GM18519 (cell line): ENCODE data around the gene LMOD1.
"Not testable (repeated sequence)": the region's sequence is repeated elsewhere in the genome, so short reads cannot be mapped to it uniquely, and the experiment has no call there.

ENCODE experiments used
- ATAC-seq: cut with Tn5 transposase; IDR thresholded peaks from one replicate; pipeline ENCODE4 v1.9.1; 2021; ENCODE audit warnings: mild to moderate bottlenecking, moderate library complexity; ENCODE audit not compliant: unreplicated experiment, low FRiP score

The LMOD1 gene

DNA sequence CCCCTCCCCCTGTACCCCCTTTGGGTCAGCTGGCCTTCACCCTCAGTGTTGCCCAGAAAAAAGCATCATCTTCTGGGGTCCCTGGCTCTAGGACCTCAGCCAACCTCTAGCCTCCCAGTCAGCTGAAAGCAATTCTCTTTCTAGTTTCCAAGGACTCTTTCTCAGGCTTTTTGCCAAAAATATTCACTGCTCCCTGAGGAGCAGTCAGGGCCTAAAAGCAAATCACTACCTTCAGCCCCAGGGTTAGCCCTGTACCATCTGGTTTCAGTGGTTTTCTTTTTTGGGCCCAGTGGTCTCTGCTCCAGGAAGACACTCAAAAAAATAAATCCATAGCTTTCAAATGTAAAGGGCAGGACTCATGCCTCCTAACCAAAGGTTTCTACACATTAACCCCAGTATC is 3.1 kb upstream of the LMOD1 start:
- ATAC-seq: no peak

DNA sequence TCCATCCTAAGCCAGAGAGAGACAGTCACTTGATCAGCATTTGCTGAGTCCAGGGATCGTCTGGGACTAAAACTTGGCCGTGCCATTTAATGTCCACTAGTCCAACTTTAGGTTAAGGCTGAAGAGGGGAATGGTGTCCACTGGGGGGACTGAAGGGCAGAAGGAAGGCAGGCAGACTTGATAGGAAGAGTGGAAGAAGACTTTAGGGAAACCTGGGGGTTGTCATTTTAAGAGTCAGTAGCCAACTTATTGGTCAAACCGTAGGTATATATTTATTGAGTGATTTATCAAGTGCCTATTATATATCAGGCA is 1.3 kb upstream of the LMOD1 start:
- no peak for ATAC-seq

DNA sequence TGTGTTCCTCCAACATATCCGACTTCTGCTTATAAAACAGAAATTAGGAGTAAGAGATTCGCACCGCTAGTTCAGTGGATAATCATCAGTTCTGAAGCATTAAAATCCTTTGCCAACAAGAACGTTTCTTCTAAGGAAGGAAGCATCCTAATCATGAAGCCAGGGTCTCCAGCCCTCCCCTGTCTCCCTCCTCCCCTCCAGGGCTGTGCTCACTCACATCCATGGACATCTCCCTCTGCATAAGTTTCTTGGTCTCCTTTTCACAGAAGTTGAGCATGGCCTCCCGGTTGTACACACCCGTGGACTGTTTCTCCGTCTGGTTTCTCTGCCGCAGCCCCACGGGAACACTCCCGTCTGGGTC is 505 bp downstream of the LMOD1 start:
- ATAC-seq: no peak

DNA sequence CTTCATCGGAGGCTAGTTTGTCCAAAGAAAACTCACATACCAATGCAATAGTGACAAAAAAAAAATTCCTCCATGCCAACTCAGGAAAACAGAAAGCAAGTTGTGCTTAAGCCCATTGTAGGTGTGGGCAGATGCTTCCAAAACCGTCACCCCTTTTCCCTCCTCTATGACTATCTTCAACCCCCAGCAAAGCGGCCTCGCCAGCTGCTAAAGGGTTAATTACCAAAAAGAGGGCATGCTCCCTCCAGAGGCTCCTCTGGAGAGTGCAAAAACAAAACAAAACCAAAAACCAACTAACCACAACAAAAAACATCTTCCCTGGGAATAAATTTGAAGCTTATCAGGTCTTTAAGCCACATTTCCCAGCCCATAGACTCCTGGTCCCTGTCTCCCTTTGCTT is 1.2 kb downstream of the LMOD1 start:
- no peak for ATAC-seq

DNA sequence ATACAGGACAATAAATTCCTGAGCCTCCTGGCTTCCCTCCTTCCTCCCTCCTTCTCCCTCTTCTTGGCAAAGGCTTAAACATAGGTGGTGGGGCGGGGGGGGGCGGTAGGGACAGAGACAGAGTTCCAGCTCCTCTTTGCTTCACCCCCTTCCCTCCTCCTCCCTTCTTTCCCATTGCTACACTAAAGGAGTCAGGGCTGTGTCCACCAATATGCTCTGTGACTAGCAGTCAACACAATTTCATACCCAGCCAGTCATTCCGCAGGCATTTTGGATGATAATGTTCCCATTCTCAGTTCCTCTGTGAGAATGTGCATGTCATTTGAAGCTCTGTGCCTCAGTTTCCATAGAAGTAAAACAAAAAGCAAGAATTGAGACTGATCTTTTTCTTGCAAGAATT is 1.7 kb downstream of the LMOD1 start:
- no peak for ATAC-seq

DNA sequence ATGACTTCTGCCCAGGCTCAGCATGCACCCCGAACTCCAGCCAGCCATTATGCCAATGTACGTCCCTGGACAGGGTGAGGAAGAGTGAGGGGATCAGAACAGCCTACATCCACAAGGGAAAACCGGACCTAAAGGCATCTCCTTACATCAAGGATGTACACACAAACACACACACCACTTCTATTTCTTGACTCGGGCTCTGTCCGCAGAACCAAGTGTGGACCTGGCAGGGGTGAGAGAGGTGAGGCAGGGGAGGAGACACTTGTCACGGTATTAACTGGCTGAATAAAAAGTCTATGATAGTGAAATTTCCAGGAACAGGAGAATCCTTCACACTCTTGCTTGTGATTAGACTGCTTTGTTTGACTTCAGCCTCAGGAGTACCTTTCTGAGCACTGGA is 2.3 kb downstream of the LMOD1 start:
- no peak for ATAC-seq

DNA sequence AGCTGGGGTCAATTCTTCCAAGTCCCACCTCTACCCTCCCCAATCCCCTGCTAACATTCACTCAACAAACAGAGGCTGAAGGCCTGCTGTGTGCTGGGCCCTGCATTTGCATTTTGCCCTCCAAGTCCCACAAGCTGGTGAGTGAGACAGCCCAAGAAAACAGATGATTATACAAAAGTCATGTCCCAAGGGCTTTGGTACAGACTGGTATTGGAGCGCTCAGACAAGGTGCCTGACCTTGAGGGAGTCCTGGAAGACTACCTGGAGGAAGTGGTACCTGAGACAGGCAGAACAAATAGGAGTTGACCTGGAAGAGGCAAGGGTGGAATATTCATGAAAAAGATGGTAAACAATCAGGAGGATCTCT is 4.2 kb downstream of the LMOD1 start:
- ATAC-seq: no peak

DNA sequence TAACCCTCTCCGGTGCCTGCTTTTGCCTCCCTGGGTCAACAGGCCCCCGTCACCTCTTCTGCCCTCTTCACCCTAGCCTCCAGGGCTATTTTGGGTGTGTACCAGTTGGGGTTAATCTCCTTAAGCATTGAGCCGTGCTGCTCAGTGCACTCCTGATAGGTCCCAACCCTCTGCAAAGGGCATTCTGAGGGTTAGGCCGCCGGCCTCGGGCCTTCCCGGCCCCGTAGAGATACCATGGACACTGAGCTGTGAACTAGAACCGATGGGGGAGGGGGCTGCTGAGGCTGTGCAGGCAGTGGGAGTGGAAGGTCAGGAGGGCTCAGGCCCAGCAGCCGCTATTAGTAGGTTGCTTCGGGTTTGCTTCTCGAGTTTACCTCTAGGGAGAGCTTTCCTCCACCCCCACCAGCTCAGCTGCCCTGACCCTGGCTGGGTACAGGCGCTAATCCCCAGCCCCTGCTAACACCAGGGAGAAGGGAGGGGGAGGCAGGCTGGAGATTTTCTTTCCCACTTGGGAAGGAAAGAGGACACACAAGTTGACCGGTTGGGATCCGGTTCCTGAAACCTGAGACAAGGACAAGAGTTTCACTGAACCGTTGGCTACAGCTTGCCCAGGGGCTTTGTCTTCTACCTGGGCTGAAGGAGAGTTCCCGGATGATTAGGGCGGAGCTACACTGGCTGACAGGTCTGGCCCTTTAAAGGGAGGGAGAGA is 4.8 kb downstream of the LMOD1 start:
- no peak for ATAC-seq

DNA sequence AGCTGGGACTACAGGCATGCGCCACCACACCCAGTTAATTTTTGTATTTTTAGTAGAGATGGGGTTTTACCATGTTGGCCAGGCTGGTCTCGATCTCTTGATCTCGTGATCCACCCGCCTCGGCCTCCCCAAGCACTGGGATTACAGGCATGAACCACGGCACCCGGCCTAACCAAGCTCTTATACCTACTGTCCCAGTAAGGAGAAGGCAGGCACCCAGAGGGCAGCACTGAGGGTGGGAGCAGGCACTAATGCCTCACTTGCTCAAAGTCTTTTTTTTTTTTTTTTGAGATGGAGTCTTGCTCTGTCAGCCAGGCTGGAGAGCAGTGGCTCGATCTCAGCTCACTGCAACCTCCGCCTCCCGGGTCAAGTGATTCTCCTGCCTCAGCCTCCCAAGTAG is 6.0 kb downstream of the LMOD1 start:
- not testable (repeated sequence) for ATAC-seq

DNA sequence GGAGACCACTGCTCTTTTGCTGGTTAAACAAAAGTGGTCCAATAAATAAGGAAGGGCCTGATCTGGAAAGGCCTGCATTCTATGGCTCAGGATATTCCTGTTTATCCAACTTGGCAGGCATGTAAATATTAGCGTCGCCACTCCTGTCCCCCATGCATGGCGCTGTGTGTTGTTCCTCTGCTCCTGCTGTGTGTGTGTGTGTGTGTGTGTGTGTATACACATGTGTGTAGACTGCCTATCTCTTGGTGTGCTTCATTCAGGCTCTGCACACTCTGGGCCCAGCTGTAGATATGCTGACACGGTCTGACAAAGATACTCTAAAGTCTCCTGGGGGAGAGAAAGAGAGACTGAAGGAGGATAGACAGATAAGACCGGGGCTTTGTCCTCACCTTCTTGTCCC is 6.8 kb downstream of the LMOD1 start:
- ATAC-seq: no peak

DNA sequence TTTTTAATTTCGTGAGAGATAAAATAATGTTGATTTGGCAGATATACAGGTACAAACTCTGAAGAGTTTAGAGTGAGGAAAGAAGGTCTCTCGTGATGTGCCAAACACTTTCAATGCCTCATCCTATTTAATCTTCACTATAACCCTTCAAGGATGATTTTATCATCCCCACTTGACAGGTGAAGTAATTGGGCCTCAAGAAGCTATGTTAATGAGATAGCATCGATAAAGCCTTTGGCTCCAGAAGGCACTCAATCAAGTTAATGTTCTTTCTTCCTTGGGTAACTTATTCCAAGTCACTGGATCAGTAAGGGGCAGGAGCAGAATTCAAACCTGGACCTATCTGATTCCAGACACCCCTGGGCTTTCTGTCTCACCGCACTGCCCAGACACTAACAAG is 7.2 kb downstream of the LMOD1 start:
- no peak for ATAC-seq

DNA sequence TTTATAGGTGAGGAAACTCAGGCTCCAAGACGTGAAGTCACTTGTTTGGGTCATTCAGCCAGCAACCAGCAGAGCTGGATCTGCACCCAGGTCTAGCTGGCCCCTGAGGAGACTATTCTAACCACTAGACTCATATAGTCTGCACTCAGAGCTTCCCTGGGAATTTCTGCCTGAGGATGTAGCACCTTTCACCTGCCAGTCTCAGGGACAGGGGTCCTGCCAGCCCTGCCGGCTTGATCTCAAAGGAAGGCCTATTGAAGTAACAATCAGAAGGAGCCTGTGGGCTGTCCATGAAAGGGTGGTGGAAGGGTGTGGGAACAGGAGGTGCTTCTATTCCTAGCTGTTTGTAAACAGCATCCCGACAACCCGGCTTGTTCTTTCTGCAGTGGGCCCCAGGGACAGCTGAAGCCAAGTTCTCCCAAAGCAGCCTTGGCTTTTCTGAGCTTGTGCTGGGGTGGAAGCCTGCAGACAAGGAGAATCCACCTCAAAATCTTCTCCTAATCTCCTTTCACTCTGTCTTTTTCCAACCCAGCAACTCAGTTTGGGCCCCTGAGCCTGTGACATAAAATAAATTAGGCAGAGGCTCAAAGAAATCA is 7.8 kb downstream of the LMOD1 start:
- no peak for ATAC-seq

DNA sequence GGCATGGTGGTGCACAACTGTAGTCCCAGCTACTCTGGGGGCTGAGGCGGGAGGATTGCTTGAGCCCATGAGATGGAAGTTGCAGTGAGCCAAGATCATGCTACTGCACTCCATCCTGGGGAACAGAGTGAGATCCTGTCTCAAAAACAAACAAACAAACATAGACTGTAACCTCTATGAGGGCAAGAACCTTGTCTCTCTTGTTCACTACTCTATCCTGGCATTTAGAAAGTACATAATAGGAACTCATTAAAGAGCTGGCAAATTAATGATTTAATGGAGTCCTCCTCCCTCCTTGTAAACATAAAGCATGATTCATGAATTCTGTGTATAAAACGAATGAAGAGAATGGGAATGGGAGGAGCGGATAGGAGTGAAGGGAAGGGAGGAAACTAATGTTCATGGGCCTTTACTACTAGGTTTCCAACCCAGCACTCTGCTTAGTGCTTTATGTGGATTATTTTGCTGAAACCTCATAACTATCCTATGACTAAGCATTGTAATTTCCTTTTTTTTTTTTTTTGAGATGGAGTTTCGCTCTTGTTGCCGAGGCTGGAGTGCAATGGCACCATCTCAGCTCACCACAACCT is 8.6 kb downstream of the LMOD1 start:
- no peak for ATAC-seq

DNA sequence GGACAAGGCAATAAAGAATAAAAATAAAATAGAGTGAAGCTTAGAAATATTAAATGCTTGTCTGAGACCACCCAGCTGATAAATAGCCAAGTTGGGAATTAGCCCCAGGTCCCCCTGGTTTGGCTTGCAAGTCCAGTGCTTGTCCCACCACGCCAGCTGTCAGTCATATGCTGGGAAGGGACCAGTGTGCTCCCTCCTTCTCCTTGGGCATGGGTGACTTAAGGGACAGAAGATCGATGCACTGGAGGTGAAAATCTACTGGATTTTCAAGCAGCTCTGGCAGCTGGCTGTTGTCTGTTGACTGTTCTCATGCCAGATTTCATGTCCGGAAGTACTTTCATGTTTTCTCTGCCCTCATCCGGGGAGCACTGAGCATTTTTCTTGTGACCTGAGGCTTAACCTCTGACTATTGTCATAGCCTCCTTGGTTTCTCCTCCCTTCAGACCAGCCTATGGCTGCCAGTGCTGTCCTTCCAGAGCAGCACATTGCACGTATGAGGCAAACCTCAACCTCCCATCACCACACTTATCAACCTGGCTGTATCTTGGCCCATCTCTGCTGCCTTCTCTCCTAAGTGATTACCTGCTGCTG is 12.4 kb downstream of the LMOD1 start:
- no peak for ATAC-seq

DNA sequence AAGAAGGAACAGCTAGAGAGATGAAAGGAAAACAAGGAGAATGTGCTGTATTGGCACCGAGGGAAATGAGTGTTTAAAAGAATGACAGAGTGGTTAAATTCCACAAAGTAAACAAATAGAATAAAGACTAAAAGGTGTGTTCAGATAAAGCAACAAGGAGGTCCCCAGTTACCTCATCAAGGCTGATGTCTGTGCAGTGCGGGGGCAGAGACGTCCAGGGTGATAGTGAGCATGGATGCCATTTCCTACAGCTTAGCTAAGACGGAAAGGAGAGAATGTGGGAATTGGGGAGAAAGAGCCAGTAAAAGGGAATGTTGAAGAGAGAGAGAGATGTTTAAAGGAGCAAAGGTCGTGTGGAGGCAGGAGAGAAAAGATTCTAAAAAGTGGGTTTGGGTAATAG is 15.5 kb downstream of the LMOD1 start:
- no peak for ATAC-seq

DNA sequence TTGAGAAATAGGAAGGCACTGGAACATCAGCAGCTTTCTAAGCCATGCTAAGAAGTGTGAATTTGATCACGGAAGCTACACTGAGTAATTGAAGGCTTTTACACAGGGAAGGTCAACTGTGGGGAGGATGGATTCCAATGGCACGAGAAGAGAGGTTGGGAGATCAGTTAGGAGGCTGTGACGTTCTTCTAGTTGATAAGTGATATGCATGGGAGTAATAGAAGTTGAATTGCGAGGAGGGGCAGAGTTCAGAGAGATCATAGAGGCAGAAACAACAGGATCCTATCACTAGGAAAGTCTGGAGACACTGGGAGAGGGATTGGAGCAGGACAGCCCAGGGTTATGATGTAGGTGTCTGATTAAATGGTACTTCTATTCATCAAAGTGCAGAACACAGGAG is 16.2 kb downstream of the LMOD1 start:
- no peak for ATAC-seq

DNA sequence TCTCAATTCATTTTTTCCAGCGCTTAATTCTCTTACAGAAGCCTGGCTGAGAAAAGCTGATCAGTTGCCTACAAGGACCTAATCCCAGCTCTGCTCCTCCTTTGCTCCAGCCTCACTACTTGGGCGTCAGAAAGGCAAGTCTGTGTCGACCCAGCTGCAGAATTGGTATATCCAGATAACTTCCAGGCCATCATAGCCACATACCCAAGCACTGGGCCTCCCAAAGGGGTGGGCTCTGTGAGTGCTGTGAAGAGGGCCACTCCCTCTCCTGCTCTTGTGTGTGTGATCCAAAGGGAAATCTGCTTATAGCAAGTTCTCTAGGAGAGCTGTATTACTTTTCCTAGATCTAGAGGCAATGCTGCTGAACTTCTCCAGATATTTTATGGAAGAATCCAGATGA is 18.1 kb downstream of the LMOD1 start:
- ATAC-seq: no peak

DNA sequence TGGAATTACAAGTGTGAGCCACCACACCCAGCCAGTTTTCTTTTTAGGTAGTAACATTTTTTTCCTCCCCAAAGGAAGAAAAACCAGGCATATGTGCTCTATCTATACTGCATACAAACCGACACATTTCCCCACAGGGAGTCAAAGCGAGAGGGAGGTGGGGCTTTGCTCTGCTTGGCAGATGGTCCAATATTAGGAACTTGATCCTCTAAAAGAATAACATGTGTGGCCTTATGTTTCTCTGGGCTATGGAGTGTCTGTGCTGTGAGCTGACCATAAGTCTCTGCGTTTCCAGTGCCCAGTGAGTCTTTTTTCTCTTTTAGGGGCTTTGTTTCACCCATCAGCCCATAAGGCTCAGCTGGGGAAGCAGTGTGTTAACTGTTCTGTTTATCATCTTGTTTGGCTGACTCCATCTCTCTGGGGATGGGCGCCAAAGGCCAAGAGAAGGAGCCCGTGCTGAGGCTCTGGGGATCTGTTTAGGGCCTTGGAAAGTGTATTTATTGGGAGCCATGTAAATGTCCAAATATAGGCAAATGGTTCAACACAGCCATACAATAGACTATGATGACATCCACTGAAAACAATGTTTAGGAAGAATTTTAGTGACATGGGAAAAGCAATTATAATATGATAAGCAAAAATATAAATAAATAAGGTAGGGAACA is 20.2 kb downstream of the LMOD1 start:
- ATAC-seq: no peak

DNA sequence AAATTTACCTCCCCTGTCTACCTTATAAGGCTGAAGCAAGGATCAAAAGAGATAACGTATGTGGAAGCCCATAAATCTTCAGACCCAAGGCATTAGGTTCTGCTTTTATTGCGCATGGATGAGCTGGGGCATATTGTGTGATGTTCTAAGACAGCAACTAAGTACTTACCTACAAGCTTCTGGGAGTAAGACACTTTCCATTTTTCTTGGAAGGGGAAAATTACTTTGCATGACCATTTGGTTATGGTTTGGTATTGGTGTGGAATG is 21.1 kb downstream of the LMOD1 start:
- ATAC-seq: no peak

DNA sequence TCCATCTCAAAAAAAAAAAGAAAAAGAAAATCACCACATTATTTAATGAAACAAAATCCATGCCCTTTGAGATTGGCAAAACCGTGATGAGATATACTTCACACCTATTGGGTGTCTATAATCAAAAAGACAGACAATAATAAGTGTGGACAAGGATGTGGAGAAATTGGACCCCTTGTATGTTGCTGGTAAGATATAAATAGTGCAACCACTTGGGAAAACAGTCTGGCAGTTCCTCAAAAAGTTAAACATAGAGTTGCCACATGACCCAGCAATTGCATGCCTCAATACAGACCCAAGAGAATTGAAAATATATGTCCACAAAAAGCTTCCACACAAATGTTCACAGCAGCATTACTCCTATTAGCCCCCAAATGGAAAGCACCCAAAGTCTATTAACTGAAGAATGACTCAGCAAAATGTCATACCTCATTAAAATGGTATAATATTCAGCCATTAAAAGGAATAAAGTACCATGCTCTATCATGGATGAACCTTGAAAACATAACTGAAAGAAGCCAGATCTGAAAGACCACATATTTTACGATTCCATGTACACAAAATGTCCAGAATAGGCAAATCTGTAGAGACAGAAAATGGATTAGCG is 24.3 kb downstream of the LMOD1 start:
- ATAC-seq: no peak

DNA sequence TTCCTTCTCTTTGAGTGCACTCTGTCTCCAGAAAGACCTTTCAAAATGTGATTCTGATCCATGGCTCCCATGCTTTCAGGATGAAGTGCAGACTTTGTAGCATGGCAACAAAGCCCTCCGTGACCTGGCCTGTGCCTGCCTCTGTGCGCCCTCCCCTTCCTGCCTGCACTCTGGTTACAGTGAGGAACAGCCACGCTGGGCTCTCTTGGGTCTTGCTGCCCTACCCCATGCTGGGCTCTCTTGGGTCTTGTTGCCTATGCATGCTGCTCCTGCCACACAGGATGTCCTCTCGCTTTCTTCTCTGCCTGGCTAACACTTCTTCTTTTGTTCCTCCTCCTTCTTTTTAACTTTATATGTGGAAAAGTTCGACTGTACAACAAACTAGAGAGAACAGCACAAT is 28.0 kb downstream of the LMOD1 start:
- ATAC-seq: no peak
